WTC11 (cell line): Measurements from ENCODE around the gene GNMT. TPM values are rescaled to one million over a fixed set of nuclear protein-coding genes. Genes with fewer than 3 reads are reported as not detected.

ENCODE experiments used
- ATAC-seq: fragments of 200-7000 bp; cut with Tn5 transposase; 2 replicates; pipeline ENCODE4 v1.10.0; 2021; ENCODE audit warnings: mild to moderate bottlenecking, moderate library complexity
- CTCF ChIA-PET: fragments of 300-600 bp; sonication (Branson Sonifier 250); formaldehyde crosslinking; loops from one replicate; lab custom pipeline; 2021; ENCODE audit warnings: antibody characterized with exemption; lab: Charles Lee
- POLR2A ChIA-PET: fragments of 350-600 bp; sonication (Branson Sonifier 250); formaldehyde crosslinking; loops from one replicate; lab custom pipeline; 2021; ENCODE audit warnings: antibody characterized with exemption; lab: Charles Lee
- DNase-seq: peaks from one replicate; pipeline ENCODE4 v3.0.0; 2021; ENCODE audit warnings: low spot score
- H3K27ac Mint-ChIP-seq: 2 replicates; pipeline ENCODE4 v1.8.0; 2021; ENCODE audit warnings: mixed read lengths
- H3K27me3 Mint-ChIP-seq: 2 replicates; pipeline ENCODE4 v1.8.0; 2021; ENCODE audit warnings: low read depth, mild to moderate bottlenecking, moderate library complexity, mixed read lengths
- H3K36me3 Mint-ChIP-seq: 2 replicates; pipeline ENCODE4 v1.8.0; 2021; ENCODE audit warnings: mixed read lengths
- H3K4me1 Mint-ChIP-seq: 2 replicates; pipeline ENCODE4 v1.8.0; 2022; ENCODE audit warnings: mixed read lengths
- H3K4me3 Mint-ChIP-seq: 2 replicates; pipeline ENCODE4 v1.8.0; 2021; ENCODE audit warnings: mild to moderate bottlenecking, moderate library complexity, mixed read lengths
- H3K9me3 Mint-ChIP-seq: 2 replicates; pipeline ENCODE4 v1.8.0; 2021; ENCODE audit warnings: mixed read lengths
- AR ChIP-seq: fragments of 250-450 bp; sonication (Bioruptor Pico); IDR thresholded peaks from 2 replicates; pipeline ENCODE4 v1.9.0; 2021; ENCODE audit warnings: mild to moderate bottlenecking
- ATF6 ChIP-seq: sonication (generic); formaldehyde crosslinking; IDR thresholded peaks from 2 replicates; pipeline ENCODE4 v1.8.1; 2023; ENCODE audit warnings: mild to moderate bottlenecking, missing genetic modification reagents
- CREM ChIP-seq: sonication (generic); formaldehyde crosslinking; IDR thresholded peaks from 2 replicates; pipeline ENCODE4 v1.8.1; 2022; ENCODE audit warnings: mild to moderate bottlenecking, missing genetic modification reagents, moderate library complexity
- E2F1 ChIP-seq: sonication (generic); formaldehyde crosslinking; IDR thresholded peaks from 2 replicates; pipeline ENCODE4 v1.8.0; 2022; ENCODE audit warnings: mild to moderate bottlenecking, missing genetic modification reagents
- E2F5 ChIP-seq: sonication (generic); formaldehyde crosslinking; IDR thresholded peaks from 2 replicates; pipeline ENCODE4 v1.8.1; 2022; ENCODE audit warnings: mild to moderate bottlenecking, moderate library complexity, missing genetic modification reagents
- HMGA2 ChIP-seq: fragments of 250-450 bp; sonication (Bioruptor Pico); IDR thresholded peaks from 2 replicates; pipeline ENCODE4 v1.4.0; 2021; ENCODE audit warnings: mild to moderate bottlenecking, moderate library complexity
- IRF1 ChIP-seq: sonication (generic); formaldehyde crosslinking; IDR thresholded peaks from 2 replicates; pipeline ENCODE4 v1.8.0; 2023; ENCODE audit warnings: missing genetic modification reagents
- KAT7 ChIP-seq: sonication (generic); formaldehyde crosslinking; IDR thresholded peaks from 2 replicates; pipeline ENCODE4 v1.8.1; 2023; ENCODE audit warnings: missing genetic modification reagents, mild to moderate bottlenecking, borderline replicate concordance
- MAX ChIP-seq: sonication (generic); formaldehyde crosslinking; IDR thresholded peaks from 2 replicates; pipeline ENCODE4 v1.8.0; 2022; ENCODE audit warnings: mild to moderate bottlenecking, missing genetic modification reagents
- MLX ChIP-seq: sonication (generic); formaldehyde crosslinking; IDR thresholded peaks from 2 replicates; pipeline ENCODE4 v1.8.1; 2023; ENCODE audit warnings: mild to moderate bottlenecking, missing genetic modification reagents, moderate library complexity
- NFYB ChIP-seq: sonication (generic); formaldehyde crosslinking; conservative IDR thresholded peaks from 2 replicates; pipeline ENCODE4 v1.8.0; 2022; ENCODE audit warnings: low read depth, missing genetic modification reagents
- NR1H2 ChIP-seq: sonication (generic); formaldehyde crosslinking; IDR thresholded peaks from 2 replicates; pipeline ENCODE4 v1.9.0; 2021; ENCODE audit warnings: mild to moderate bottlenecking, moderate library complexity, missing genetic modification reagents
- NR2C2 ChIP-seq: sonication (generic); formaldehyde crosslinking; IDR thresholded peaks from 2 replicates; pipeline ENCODE4 v1.8.0; 2022; ENCODE audit warnings: mild to moderate bottlenecking, missing genetic modification reagents
- STAT6 ChIP-seq: sonication (generic); formaldehyde crosslinking; conservative IDR thresholded peaks from 2 replicates; pipeline ENCODE4 v1.8.1; 2023; ENCODE audit warnings: mild to moderate bottlenecking, low read depth, missing genetic modification reagents, moderate library complexity
- TEAD1 ChIP-seq: sonication (generic); formaldehyde crosslinking; IDR thresholded peaks from 2 replicates; pipeline ENCODE4 v1.8.0; 2022; ENCODE audit warnings: mild to moderate bottlenecking, missing genetic modification reagents
- USF1 ChIP-seq: sonication (generic); formaldehyde crosslinking; IDR thresholded peaks from 2 replicates; pipeline ENCODE4 v1.8.0; 2022; ENCODE audit warnings: mild to moderate bottlenecking, missing genetic modification reagents
- ZNF121 ChIP-seq: sonication (generic); formaldehyde crosslinking; IDR thresholded peaks from 2 replicates; pipeline ENCODE4 v1.8.0; 2023; ENCODE audit warnings: missing genetic modification reagents
- ZNF232 ChIP-seq: sonication (generic); formaldehyde crosslinking; IDR thresholded peaks from 2 replicates; pipeline ENCODE4 v1.8.0; 2022; ENCODE audit warnings: mild to moderate bottlenecking, missing genetic modification reagents
- ZNF263 ChIP-seq: sonication (generic); formaldehyde crosslinking; IDR thresholded peaks from 2 replicates; pipeline ENCODE4 v1.8.1; 2022; ENCODE audit warnings: low read depth, mild to moderate bottlenecking, moderate library complexity, missing genetic modification reagents
- ZSCAN18 ChIP-seq: fragments of 250-450 bp; sonication (Bioruptor Pico); IDR thresholded peaks from 2 replicates; pipeline ENCODE4 v2.1.2; 2022; ENCODE audit warnings: mild to moderate bottlenecking, moderate library complexity
- total RNA-seq: library from RNA; stranded (reverse); gene quantifications from 3 replicates; pipeline ENCODE4 v1.2.3, GENCODE V29; 2021

The GNMT gene
- total RNA-seq, 1 experiment from 2014 or later: 2.0 TPM

- POLR2A ChIA-PET: interaction anchor here (0.6 to 2.1 kb wide), 30 partner anchors 10 to 1316 kb away, joined by 3 to 35 read pairs (median 4); partner anchors contain the start of genes BICRAL, CUL9, KLHDC3 and LRRC73
- H3K4me1 Mint-ChIP-seq: peaks cover 39% of the 10 kb centered on the region
- CTCF ChIA-PET: interaction anchor here (0.5 to 2.5 kb wide), 16 partner anchors 13 to 477 kb away, joined by 3 to 28 read pairs (median 4); partner anchors contain the start of genes CUL7, KLHDC3, PPP2R5D and PTK7
- peak within 1 kb of the TSS; percentile 100 for H3K27ac Mint-ChIP-seq
- no peaks in the 10 kb centered on the region for H3K27me3 Mint-ChIP-seq
- peak; percentile 96 for DNase-seq
- no peaks in the 10 kb centered on the region for H3K9me3 Mint-ChIP-seq
- ATAC-seq: peak; percentile 88
- H3K36me3 Mint-ChIP-seq: peaks cover 11% of the 10 kb centered on the region
- peak within 1 kb of the TSS; percentile 99 for H3K4me3 Mint-ChIP-seq
- no peak for TF ChIP-seq E2F1 (CRISPR knock-in tag)
- TF ChIP-seq USF1 (CRISPR knock-in tag): peak; percentile 84; the same call in 1 of the 2 replicates
- TF ChIP-seq ATF6: no peak
- peak; percentile 36; the same call in 1 of the 2 replicates for TF ChIP-seq ZNF263
- peak; percentile 96 for TF ChIP-seq NFYB (CRISPR knock-in tag)
- no peak for TF ChIP-seq STAT6 (CRISPR knock-in tag)
- TF ChIP-seq ZSCAN18 (CRISPR knock-in tag): no peak; the same call in 1 of the 2 replicates
- 0 out of 2 replicates have a peak, but pooled peaks have one; percentile 60 for TF ChIP-seq NR2C2
- 0 out of 2 replicates have a peak, but pooled peaks have one; percentile 67 for TF ChIP-seq ZNF232
- no peak for TF ChIP-seq ZNF121 (CRISPR knock-in tag)
- peak; percentile 90; the same call in 1 of the 2 replicates for TF ChIP-seq E2F5 (CRISPR knock-in tag)
- no peak for TF ChIP-seq HMGA2 (CRISPR knock-in tag)
- peak; percentile 99 for TF ChIP-seq MAX (CRISPR knock-in tag)
- 0 out of 2 replicates have a peak, but pooled peaks have one; percentile 19 for TF ChIP-seq MLX (CRISPR knock-in tag)
- no peak for TF ChIP-seq IRF1 (CRISPR knock-in tag)
- TF ChIP-seq AR: no peak
- TF ChIP-seq TEAD1 (CRISPR knock-in tag): no peak
- no peak for TF ChIP-seq KAT7 (CRISPR knock-in tag)
- peak; percentile 79 for TF ChIP-seq CREM (CRISPR knock-in tag)
- no peak for TF ChIP-seq NR1H2 (CRISPR knock-in tag)
Observed at GRCh38 chr6:42928986-42929820, 31.4 kb upstream of the GNMT start, which contains the start of gene CNPY3. Gene CNPY3 (plus strand): TSS chr6:42929480. CDS start chr6:42929571, 91 bp downstream.
